Subcutaneous adipose tissue (tissue), 4 donors: ENCODE data around the gene LDB3. TPM values are rescaled to one million over a fixed set of nuclear protein-coding genes. Genes with fewer than 3 reads are reported as not detected.

Experiments used
- total RNA-seq, 4 donors: library from RNA; depleted of rRNA; stranded (reverse); fragments of >200 nt; gene quantifications; one replicate each; pipeline ENCODE4 v1.1.0, GENCODE V29; 2016
- TF ChIP-seq, protein P1 (sequence below): fragments of 450-650 bp; IDR thresholded peaks from one replicate; pipeline ENCODE4 v1.5.1; 2016; ENCODE audit warnings: low read depth, mild to moderate bottlenecking, control low read depth, antibody characterized with exemption, moderate library complexity

LDB3 gene
- total RNA-seq, 4 donors from 2014 or later = 0.51 to 12.1 (median 2.2) TPM

DNA sequence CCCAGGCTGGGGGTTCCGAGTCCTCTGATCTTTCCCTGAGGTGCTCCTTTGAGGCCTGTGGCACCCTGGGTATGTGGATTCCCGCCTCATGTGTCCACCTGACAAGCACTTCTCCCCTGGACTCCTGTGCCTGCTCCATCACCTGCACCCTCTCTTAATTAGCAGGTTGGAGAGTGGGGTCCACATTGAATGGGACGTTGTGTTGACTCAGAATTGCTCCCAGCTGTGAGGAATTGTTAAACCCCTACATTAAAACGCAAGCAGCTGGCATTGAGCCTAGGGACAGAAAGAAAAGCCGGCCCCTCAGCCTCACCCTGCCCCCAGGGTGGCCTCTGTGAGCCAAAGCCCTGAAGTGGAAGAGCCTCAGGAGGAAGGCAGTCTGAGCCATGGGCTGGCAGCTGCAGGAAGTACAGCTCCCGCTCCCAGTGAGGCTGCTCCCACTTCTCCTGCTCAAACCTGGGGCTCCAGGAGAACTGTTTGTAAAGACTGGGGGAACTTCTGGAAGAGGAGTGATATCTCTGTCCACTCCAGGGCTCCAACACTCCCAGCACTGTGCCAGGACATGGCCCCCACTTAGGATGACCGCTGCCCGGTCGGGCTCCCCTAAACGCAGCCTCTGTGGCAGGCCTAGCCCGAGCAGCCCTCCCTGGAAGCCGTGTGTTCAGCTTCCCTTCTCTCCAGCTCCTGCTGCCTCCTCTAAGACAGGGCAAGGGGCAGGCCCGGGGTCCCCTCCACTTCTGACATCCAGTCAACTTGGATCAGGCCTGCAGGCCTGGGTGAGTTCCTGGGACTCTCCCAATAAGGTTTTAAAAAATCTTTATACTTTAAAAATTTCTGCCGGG lies 15.7 kb upstream of the LDB3 start:
- TF ChIP-seq, protein P1, sequence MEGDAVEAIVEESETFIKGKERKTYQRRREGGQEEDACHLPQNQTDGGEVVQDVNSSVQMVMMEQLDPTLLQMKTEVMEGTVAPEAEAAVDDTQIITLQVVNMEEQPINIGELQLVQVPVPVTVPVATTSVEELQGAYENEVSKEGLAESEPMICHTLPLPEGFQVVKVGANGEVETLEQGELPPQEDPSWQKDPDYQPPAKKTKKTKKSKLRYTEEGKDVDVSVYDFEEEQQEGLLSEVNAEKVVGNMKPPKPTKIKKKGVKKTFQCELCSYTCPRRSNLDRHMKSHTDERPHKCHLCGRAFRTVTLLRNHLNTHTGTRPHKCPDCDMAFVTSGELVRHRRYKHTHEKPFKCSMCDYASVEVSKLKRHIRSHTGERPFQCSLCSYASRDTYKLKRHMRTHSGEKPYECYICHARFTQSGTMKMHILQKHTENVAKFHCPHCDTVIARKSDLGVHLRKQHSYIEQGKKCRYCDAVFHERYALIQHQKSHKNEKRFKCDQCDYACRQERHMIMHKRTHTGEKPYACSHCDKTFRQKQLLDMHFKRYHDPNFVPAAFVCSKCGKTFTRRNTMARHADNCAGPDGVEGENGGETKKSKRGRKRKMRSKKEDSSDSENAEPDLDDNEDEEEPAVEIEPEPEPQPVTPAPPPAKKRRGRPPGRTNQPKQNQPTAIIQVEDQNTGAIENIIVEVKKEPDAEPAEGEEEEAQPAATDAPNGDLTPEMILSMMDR = no peak

DNA sequence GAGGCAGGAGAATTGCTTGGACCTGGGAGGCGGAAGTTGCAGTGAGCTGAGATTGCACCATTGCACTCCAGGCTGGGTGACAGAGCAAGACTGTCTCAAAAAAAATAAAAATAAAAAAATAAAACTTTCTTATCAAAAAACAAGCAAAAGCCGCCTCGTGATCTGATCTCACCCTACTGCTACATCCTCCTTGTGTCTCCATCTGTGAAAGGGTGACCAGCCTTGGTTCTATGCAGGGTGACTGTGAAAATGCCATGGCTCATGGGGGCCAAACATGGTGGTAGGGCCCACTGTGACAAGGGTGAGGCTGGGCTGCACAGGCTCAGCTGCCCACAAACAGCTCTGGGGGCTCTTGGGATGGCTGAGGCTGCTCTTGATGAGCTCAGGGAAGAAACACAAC lies 14.9 kb upstream of the LDB3 start:
- TF ChIP-seq, protein P1 = no peak

DNA sequence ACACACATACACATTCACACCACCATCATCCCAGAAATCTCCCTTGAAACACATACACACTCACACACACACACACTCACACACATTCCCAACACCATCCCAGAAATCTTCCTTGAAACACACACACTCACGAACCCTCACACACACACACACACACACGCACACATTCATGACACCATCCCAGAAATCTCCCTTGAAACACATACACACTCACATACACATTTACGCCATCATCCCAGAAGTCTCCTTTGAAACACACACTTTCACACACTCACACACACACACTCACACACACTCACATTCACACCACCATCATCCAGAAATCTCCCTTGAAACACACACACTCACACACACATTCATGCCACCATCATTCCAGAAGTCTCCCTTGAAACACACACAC lies 14.3 kb upstream of the LDB3 start:
- TF ChIP-seq, protein P1 = no peak

DNA sequence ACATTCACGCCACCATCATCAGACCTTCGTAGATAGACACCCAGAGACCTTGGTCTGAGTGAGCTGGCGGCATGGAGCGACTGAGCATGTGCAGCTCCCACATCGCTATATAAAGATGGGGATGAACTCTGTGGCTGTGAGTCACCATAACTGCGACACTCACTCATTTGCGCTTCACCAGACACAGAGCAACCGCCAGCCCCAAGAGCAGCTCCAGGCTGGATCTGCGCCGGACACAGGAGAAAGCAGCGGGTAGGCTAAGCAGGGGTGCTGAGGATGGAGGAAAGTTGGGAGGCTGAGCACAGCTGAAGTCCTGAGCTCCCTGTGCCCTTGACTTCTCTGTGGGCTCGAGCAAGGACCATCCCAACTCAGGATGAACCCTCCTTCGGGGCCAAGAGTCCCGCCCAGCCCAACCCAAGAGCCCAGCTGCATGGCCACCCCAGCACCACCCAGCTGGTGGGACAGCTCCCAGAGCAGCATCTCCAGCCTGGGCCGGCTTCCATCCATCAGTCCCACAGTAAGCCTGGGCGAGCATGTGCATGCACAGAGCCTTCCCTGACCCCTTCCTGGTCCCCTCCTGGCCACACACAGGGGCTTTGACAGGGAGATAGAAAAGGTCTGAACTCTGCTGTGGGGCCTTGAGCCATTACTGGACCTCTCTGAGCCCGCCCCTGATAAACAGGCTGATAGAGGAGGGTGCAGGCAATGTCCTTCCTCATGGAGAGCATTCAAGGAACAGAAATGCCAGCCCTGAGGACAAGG lies 13.7 kb upstream of the LDB3 start, which contains the start of gene OPN4:
Gene OPN4, plus strand, starts transcription at position 137 of the 762 bp plus-strand sequence. Its CDS starts 237 bp downstream, at position 374.
- TF ChIP-seq, protein P1 = no peak

DNA sequence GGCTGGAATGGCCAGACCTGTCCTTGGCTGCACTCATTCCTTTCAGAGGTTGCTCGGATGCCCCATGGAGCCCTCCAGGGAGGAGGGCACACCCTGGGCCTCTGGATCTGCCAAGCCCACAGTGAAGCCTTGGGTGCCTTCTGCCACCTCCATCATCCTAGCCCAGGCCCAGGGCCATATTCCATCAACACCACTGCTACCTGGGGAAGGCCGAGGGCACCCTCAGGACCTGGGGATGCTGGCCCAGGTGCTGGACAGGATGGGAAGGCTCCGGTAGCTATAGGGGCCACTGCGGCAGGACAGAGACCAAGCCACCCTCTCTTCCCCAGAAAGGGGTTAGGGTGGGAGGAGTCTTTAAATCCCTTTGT lies 13.2 kb upstream of the LDB3 start:
- TF ChIP-seq, protein P1 = no peak

DNA sequence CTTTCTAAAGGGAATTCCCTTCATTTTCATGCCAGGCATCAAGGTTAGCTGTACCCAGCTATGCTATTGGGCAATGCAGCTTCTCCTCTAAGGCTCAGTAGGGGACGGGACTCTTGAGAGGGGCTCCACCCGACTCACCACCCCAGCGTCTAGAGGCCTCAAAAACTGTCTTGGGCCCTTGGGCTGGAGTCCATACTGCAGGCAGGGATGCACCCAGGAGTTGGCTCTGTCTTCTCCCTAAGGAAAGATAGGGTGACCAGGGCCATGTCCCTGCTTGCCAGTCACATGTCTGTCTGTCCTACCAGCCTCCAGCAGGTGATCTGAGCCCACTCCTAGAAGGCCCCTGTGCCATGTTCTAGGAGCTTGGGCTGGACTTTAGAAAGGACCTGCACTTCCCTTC lies 12.7 kb upstream of the LDB3 start:
- TF ChIP-seq, protein P1 = no peak

DNA sequence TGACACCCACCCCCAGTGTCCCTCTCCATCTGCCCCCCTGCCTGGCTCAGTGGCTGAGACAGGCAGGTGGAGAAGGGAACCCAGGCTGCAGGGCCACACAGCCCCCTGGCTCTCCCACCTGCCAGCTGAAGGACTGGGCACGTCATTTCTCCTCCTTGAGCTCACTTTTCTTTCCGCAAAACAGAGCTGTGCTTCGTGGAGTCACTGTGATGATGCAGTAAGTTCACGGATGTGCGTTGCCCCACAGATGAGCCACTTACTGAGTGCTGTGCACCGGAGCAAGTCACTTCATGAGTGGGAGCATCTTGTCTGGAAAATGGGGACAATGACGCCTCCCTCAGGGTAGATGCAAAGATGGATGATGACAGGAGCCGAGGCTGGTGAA lies 11.3 kb upstream of the LDB3 start:
- TF ChIP-seq, protein P1 = no peak
